IgD-negative memory B cell (primary cell): ENCODE results near the gene MX2. TPM values are rescaled to one million over a fixed set of nuclear protein-coding genes. Genes with fewer than 3 reads are reported as not detected.

Experiments used
- H3K27ac Mint-ChIP-seq, 3 donors: one replicate each; pipeline ENCODE4 v1.8.0; 2020 to 2022; ENCODE audit warnings: mild to moderate bottlenecking in 3 of 3, mixed read lengths in 3 of 3, moderate library complexity in 1 of 3
- H3K27me3 Mint-ChIP-seq: one replicate; pipeline ENCODE4 v1.8.0; 2021; ENCODE audit warnings: mixed read lengths
- H3K36me3 Mint-ChIP-seq: one replicate; pipeline ENCODE4 v1.8.0; 2020; ENCODE audit warnings: mild to moderate bottlenecking, mixed read lengths
- H3K4me1 Mint-ChIP-seq, 3 donors: one replicate each; pipeline ENCODE4 v1.8.0; 2020 to 2022; ENCODE audit warnings: mixed read lengths in 3 of 3, mild to moderate bottlenecking in 1 of 3
- H3K4me3 Mint-ChIP-seq, 4 donors: one replicate each; pipeline ENCODE4 v1.8.0; 2020 to 2022; ENCODE audit warnings: mild to moderate bottlenecking in 4 of 4, mixed read lengths in 4 of 4, moderate library complexity in 3 of 4
- H3K9me3 Mint-ChIP-seq, 3 donors: one replicate each; pipeline ENCODE4 v1.8.0; 2020 to 2021; ENCODE audit warnings: mixed read lengths in 3 of 3, mild to moderate bottlenecking in 1 of 3
- polyA plus RNA-seq: library from polyadenylated mRNA; unstranded; fragments of 300-500 nt; fragmentation: Illumina TruSeq; gene quantifications from one replicate; pipeline ENCODE4 v1.2.3, GENCODE V29; 2021

The MX2 gene
- polyA plus RNA-seq, 1 donor from 2014 or later = 36.6 TPM

DNA sequence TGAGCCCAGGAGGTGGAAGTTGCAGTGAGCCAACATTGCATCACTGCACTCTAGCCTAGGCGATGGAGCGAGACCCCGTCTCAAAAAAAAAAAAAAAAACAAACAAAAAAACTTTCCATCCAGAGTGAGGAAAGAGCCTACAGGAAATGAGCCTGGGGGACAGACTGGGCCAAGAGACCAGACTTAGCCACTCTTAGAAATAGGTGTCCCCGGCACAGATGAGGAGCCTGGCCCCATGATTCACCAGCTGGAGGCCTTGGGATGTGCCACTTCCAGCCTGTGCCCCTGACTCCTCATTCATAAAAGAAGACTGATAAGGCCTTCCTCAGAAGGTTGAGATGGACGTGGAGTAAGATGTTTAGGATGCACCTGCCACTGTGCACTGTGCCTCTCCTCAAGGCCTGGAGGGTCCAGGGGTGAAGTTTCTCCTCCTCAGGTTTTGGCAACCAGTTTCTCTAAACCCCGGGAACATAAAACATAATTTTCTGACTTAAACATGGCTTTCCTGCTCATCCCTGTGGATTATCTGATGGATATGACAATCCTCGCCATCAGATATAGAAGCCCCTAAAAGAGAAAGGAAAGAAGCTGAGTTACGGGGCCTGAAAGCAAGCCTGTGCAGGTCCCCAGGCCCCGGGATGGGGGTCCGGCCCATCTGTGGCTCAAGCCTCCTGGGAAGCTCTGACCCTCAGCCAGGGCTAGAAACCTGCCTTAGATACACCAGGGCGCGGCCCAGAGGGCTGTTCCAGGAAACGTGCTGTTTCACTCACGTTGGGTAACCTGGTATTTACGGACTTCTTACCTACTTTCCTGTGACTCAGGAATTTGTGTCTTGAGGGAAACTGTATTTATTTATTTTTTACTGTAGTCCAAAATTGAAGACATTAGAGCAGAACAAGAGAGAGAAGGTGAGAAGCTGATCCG, 90.2 kb downstream of the MX2 start:
- peaks cover 6% of the 10 kb centered on the region for H3K36me3 Mint-ChIP-seq
- no peaks in the 10 kb centered on the region for H3K9me3 Mint-ChIP-seq
- H3K27ac Mint-ChIP-seq = peak overlapping the region in 1 of 3 donors; percentile 31
- peaks cover 0 to 3% (median 0%) of the 10 kb centered on the region in 3 donors for H3K4me1 Mint-ChIP-seq
- no peak overlapping the region for H3K4me3 Mint-ChIP-seq
- no peaks in the 10 kb centered on the region for H3K27me3 Mint-ChIP-seq

DNA sequence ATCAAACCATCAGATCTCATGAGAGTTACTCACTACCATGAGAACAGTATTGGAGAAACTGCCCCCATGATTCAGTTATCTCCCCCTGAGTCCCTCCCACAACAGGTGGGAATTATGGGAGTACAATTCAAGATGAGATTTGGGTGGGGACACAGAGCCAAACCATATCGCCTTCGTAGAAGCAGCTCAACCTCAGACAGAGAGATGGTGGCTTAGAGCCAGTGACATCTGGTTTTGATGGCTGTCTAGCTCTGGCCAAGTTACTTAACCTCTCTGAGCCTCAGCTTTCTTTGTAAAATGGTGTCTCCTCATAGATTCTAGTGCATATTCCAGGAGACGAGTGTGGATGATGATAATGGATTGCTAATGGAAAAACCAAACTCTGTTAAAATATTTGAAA, 91.4 kb downstream of the MX2 start:
- Mint-ChIP-seq H3K27me3 (no peaks in the 10 kb centered on the region), H3K27ac (no peak overlapping the region), H3K4me3 (no peak overlapping the region), H3K4me1 (peaks cover 0 to 3% (median 0%) of the 10 kb centered on the region in 3 donors), H3K36me3 (peaks cover 6% of the 10 kb centered on the region), H3K9me3 (no peaks in the 10 kb centered on the region)

GRCh38 chr21:41453761-41454160, 91.9 kb downstream of the MX2 start:
- Mint-ChIP-seq H3K36me3 (peaks cover 6% of the 10 kb centered on the region), H3K4me3 (no peak overlapping the region), H3K4me1 (peaks cover 0 to 3% (median 0%) of the 10 kb centered on the region in 3 donors), H3K9me3 (no peaks in the 10 kb centered on the region), H3K27ac (no peak overlapping the region), H3K27me3 (no peaks in the 10 kb centered on the region)

GRCh38 chr21:41458121-41458520, 96.3 kb downstream of the MX2 start:
- Mint-ChIP-seq H3K36me3 (peaks cover 8% of the 10 kb centered on the region), H3K27ac (peak overlapping the region in 1 of 3 donors; percentile 33), H3K9me3 (no peaks in the 10 kb centered on the region), H3K27me3 (no peaks in the 10 kb centered on the region), H3K4me1 (peaks cover 12 to 21% (median 19%) of the 10 kb centered on the region in 3 donors), H3K4me3 (no peak overlapping the region)

GRCh38 chr21:41458559-41458958, 96.7 kb downstream of the MX2 start:
- peaks cover 4% of the 10 kb centered on the region for H3K36me3 Mint-ChIP-seq
- peaks cover 12 to 19% (median 19%) of the 10 kb centered on the region in 3 donors for H3K4me1 Mint-ChIP-seq
- H3K9me3 Mint-ChIP-seq = peaks cover 0 to under 1% (median 0%) of the 10 kb centered on the region in 3 donors
- no peaks in the 10 kb centered on the region for H3K27me3 Mint-ChIP-seq
- peak overlapping the region in 1 of 3 donors; percentile 33 for H3K27ac Mint-ChIP-seq
- H3K4me3 Mint-ChIP-seq = no peak overlapping the region

Other genes with a start within 250 kb of the MX2 start
- gene BACE2, start 193.9 kb upstream of the MX2 start, polyA plus RNA-seq = 91.4 TPM
- not detected for gene FAM3B, start 45.2 kb upstream of the MX2 start, polyA plus RNA-seq
- 128 TPM for gene MX1, start 64.2 kb downstream of the MX2 start, polyA plus RNA-seq
- not detected for gene TMPRSS2, start 146.1 kb downstream of the MX2 start, polyA plus RNA-seq